ENCODE results near the gene SRGAP1. TPM values are rescaled to one million over a fixed set of nuclear protein-coding genes. Genes with fewer than 3 reads are reported as not detected.
"Not testable (repeated sequence)": the region's sequence is repeated elsewhere in the genome, so short reads cannot be mapped to it uniquely, and the experiment has no call there.

The SRGAP1 gene
- total and polyA plus RNA-seq, 2 donors, result 0.82 to 1.3 TPM

- WGBS, result 95% methylated on average over 8 of the region's 8 CpGs
- not testable (repeated sequence) for DNase-seq (ENCODE audit: low read depth in 6 of 9, low spot score in 9 of 9); H3K36me3 ChIP-seq (ENCODE audit: control insufficient read depth in 2 of 2, insufficient read depth in 2 of 2, low read length in 1 of 2); H3K4me1 ChIP-seq (ENCODE audit: control insufficient read depth in 2 of 2, insufficient read depth in 2 of 2, low read length in 2 of 2); H3K4me3 ChIP-seq (ENCODE audit: low read length in 2 of 2); H3K27me3 ChIP-seq (ENCODE audit: control insufficient read depth in 2 of 2, insufficient read depth in 1 of 2, low read length in 1 of 2); H3K9me3 ChIP-seq (ENCODE audit: control insufficient read depth in 2 of 2, insufficient read depth in 1 of 2, low read length in 1 of 2); H3K27ac ChIP-seq (ENCODE audit: low read depth in 1 of 2, low read length in 1 of 2)
Measured at GRCh38 chr12:64018116-64018515, 173.6 kb downstream of the SRGAP1 start.

- Histone ChIP-seq H3K9me3 (ENCODE audit: control insufficient read depth in 2 of 2, insufficient read depth in 1 of 2, low read length in 1 of 2) (no peaks in the 10 kb centered on the region), H3K27ac (ENCODE audit: low read depth in 1 of 2, low read length in 1 of 2) (no peak overlapping the region), H3K36me3 (ENCODE audit: control insufficient read depth in 2 of 2, insufficient read depth in 2 of 2, low read length in 1 of 2) (no peaks in the 10 kb centered on the region), H3K4me1 (ENCODE audit: control insufficient read depth in 2 of 2, insufficient read depth in 2 of 2, low read length in 2 of 2) (no peaks in the 10 kb centered on the region), H3K4me3 (ENCODE audit: low read length in 2 of 2) (no peak overlapping the region), H3K27me3 (ENCODE audit: control insufficient read depth in 2 of 2, insufficient read depth in 1 of 2, low read length in 1 of 2) (no peaks in the 10 kb centered on the region)
- DNase-seq (ENCODE audit: low read depth in 6 of 9, low spot score in 9 of 9), result no peak
Measured at GRCh38 chr12:64018524-64018923, 174.0 kb downstream of the SRGAP1 start.

- H3K36me3 ChIP-seq (ENCODE audit: control insufficient read depth in 2 of 2, insufficient read depth in 2 of 2, low read length in 1 of 2), result no peaks in the 10 kb centered on the region
- no peak overlapping the region for H3K4me3 ChIP-seq (ENCODE audit: low read length in 2 of 2)
- no peaks in the 10 kb centered on the region for H3K9me3 ChIP-seq (ENCODE audit: control insufficient read depth in 2 of 2, insufficient read depth in 1 of 2, low read length in 1 of 2)
- 97% methylated on average over 2 of the region's 2 CpGs for WGBS
- DNase-seq (ENCODE audit: low read depth in 6 of 9, low spot score in 9 of 9), result no peak
- H3K4me1 ChIP-seq (ENCODE audit: control insufficient read depth in 2 of 2, insufficient read depth in 2 of 2, low read length in 2 of 2), result no peaks in the 10 kb centered on the region
- H3K27ac ChIP-seq (ENCODE audit: low read depth in 1 of 2, low read length in 1 of 2), result no peak overlapping the region
- no peaks in the 10 kb centered on the region for H3K27me3 ChIP-seq (ENCODE audit: control insufficient read depth in 2 of 2, insufficient read depth in 1 of 2, low read length in 1 of 2)
Measured at GRCh38 chr12:64019101-64019500, 174.6 kb downstream of the SRGAP1 start.

- Histone ChIP-seq H3K9me3 (ENCODE audit: control insufficient read depth in 2 of 2, insufficient read depth in 1 of 2, low read length in 1 of 2) (no peaks in the 10 kb centered on the region), H3K36me3 (ENCODE audit: control insufficient read depth in 2 of 2, insufficient read depth in 2 of 2, low read length in 1 of 2) (no peaks in the 10 kb centered on the region), H3K4me3 (ENCODE audit: low read length in 2 of 2) (no peak overlapping the region), H3K27me3 (ENCODE audit: control insufficient read depth in 2 of 2, insufficient read depth in 1 of 2, low read length in 1 of 2) (no peaks in the 10 kb centered on the region), H3K27ac (ENCODE audit: low read depth in 1 of 2, low read length in 1 of 2) (no peak overlapping the region), H3K4me1 (ENCODE audit: control insufficient read depth in 2 of 2, insufficient read depth in 2 of 2, low read length in 2 of 2) (no peaks in the 10 kb centered on the region)
- 100% methylated on average over 1 of the region's 1 CpG for WGBS
- DNase-seq (ENCODE audit: low read depth in 6 of 9, low spot score in 9 of 9), result no peak
Measured at GRCh38 chr12:64019654-64020053, 175.2 kb downstream of the SRGAP1 start.

GRCh38 chr12:64025174-64025958 is 180.9 kb downstream of the SRGAP1 start:
- Histone ChIP-seq H3K9me3 (ENCODE audit: control insufficient read depth in 2 of 2, insufficient read depth in 1 of 2, low read length in 1 of 2) (no peaks in the 10 kb centered on the region), H3K27me3 (ENCODE audit: control insufficient read depth in 2 of 2, insufficient read depth in 1 of 2, low read length in 1 of 2) (no peaks in the 10 kb centered on the region), H3K36me3 (ENCODE audit: control insufficient read depth in 2 of 2, insufficient read depth in 2 of 2, low read length in 1 of 2) (no peaks in the 10 kb centered on the region), H3K4me1 (ENCODE audit: control insufficient read depth in 2 of 2, insufficient read depth in 2 of 2, low read length in 2 of 2) (no peaks in the 10 kb centered on the region), H3K27ac (ENCODE audit: low read depth in 1 of 2, low read length in 1 of 2) (no peak overlapping the region), H3K4me3 (ENCODE audit: low read length in 2 of 2) (no peak overlapping the region)
- no peak for DNase-seq (ENCODE audit: low read depth in 6 of 9, low spot score in 9 of 9)
- 96% methylated on average over 9 of the region's 9 CpGs for WGBS

GRCh38 chr12:64027311-64027710 is 182.8 kb downstream of the SRGAP1 start:
- no peaks in the 10 kb centered on the region for H3K27me3 ChIP-seq (ENCODE audit: control insufficient read depth in 2 of 2, insufficient read depth in 1 of 2, low read length in 1 of 2)
- WGBS, result 88% methylated on average over 1 of the region's 1 CpG

GRCh38 chr12:64028541-64028940 is 184.0 kb downstream of the SRGAP1 start:
- no peak for DNase-seq (ENCODE audit: low read depth in 6 of 9, low spot score in 9 of 9)
- no peak overlapping the region for H3K4me3 ChIP-seq (ENCODE audit: low read length in 2 of 2)
- H3K4me1 ChIP-seq (ENCODE audit: control insufficient read depth in 2 of 2, insufficient read depth in 2 of 2, low read length in 2 of 2), result no peaks in the 10 kb centered on the region
- no peaks in the 10 kb centered on the region for H3K36me3 ChIP-seq (ENCODE audit: control insufficient read depth in 2 of 2, insufficient read depth in 2 of 2, low read length in 1 of 2)
- H3K27ac ChIP-seq (ENCODE audit: low read depth in 1 of 2, low read length in 1 of 2), result no peak overlapping the region
- H3K27me3 ChIP-seq (ENCODE audit: control insufficient read depth in 2 of 2, insufficient read depth in 1 of 2, low read length in 1 of 2), result no peaks in the 10 kb centered on the region
- no peaks in the 10 kb centered on the region for H3K9me3 ChIP-seq (ENCODE audit: control insufficient read depth in 2 of 2, insufficient read depth in 1 of 2, low read length in 1 of 2)
- 97% methylated on average over 5 of the region's 5 CpGs for WGBS

More at GRCh38 chr12:64027311-64027710, 182.8 kb downstream of the SRGAP1 start:
- no peak overlapping the region for H3K4me3 ChIP-seq (ENCODE audit: low read length in 2 of 2)
- no peaks in the 10 kb centered on the region for H3K36me3 ChIP-seq (ENCODE audit: control insufficient read depth in 2 of 2, insufficient read depth in 2 of 2, low read length in 1 of 2)
- H3K27ac ChIP-seq (ENCODE audit: low read depth in 1 of 2, low read length in 1 of 2), result no peak overlapping the region
- no peak for DNase-seq (ENCODE audit: low read depth in 6 of 9, low spot score in 9 of 9)
- H3K4me1 ChIP-seq (ENCODE audit: control insufficient read depth in 2 of 2, insufficient read depth in 2 of 2, low read length in 2 of 2), result no peaks in the 10 kb centered on the region
- no peaks in the 10 kb centered on the region for H3K9me3 ChIP-seq (ENCODE audit: control insufficient read depth in 2 of 2, insufficient read depth in 1 of 2, low read length in 1 of 2)

- DNase-seq (ENCODE audit: low read depth in 6 of 9, low spot score in 9 of 9), result no peak
- WGBS, result 95% methylated on average over 13 of the region's 13 CpGs
- no peak overlapping the region for H3K4me3 ChIP-seq (ENCODE audit: low read length in 2 of 2)
- H3K4me1 ChIP-seq (ENCODE audit: control insufficient read depth in 2 of 2, insufficient read depth in 2 of 2, low read length in 2 of 2), result no peaks in the 10 kb centered on the region
- no peaks in the 10 kb centered on the region for H3K36me3 ChIP-seq (ENCODE audit: control insufficient read depth in 2 of 2, insufficient read depth in 2 of 2, low read length in 1 of 2)
- no peak overlapping the region for H3K27ac ChIP-seq (ENCODE audit: low read depth in 1 of 2, low read length in 1 of 2)
- H3K27me3 ChIP-seq (ENCODE audit: control insufficient read depth in 2 of 2, insufficient read depth in 1 of 2, low read length in 1 of 2), result no peaks in the 10 kb centered on the region
- H3K9me3 ChIP-seq (ENCODE audit: control insufficient read depth in 2 of 2, insufficient read depth in 1 of 2, low read length in 1 of 2), result no peaks in the 10 kb centered on the region
Measured at GRCh38 chr12:64029013-64029857, 184.7 kb downstream of the SRGAP1 start.

GRCh38 chr12:64030155-64030554 is 185.7 kb downstream of the SRGAP1 start:
- no peak overlapping the region for H3K4me3 ChIP-seq (ENCODE audit: low read length in 2 of 2)

More at GRCh38 chr12:64030155-64030554, 185.7 kb downstream of the SRGAP1 start:
- Histone ChIP-seq H3K36me3 (ENCODE audit: control insufficient read depth in 2 of 2, insufficient read depth in 2 of 2, low read length in 1 of 2) (no peaks in the 10 kb centered on the region), H3K9me3 (ENCODE audit: control insufficient read depth in 2 of 2, insufficient read depth in 1 of 2, low read length in 1 of 2) (no peaks in the 10 kb centered on the region), H3K27me3 (ENCODE audit: control insufficient read depth in 2 of 2, insufficient read depth in 1 of 2, low read length in 1 of 2) (no peaks in the 10 kb centered on the region), H3K27ac (ENCODE audit: low read depth in 1 of 2, low read length in 1 of 2) (no peak overlapping the region), H3K4me1 (ENCODE audit: control insufficient read depth in 2 of 2, insufficient read depth in 2 of 2, low read length in 2 of 2) (no peaks in the 10 kb centered on the region)
- DNase-seq (ENCODE audit: low read depth in 6 of 9, low spot score in 9 of 9), result no peak
